Muscle layer of colon (tissue), 2 donors: Measurements from ENCODE around the gene TRAPPC6A.

ENCODE experiments used
- H3K27ac ChIP-seq: one replicate; pipeline ENCODE4 v1.7.0; 2013; ENCODE audit warnings: low read depth, mild to moderate bottlenecking, low read length, moderate library complexity
- H3K27me3 ChIP-seq, 2 donors: one replicate each; pipeline ENCODE4 v1.7.0; 2013; ENCODE audit warnings: low read length in 2 of 2, mild to moderate bottlenecking in 2 of 2; ENCODE audit not compliant: insufficient read depth in 2 of 2, control insufficient read depth in 1 of 2
- H3K36me3 ChIP-seq: one replicate; pipeline ENCODE4 v1.7.0; 2013; ENCODE audit warnings: mild to moderate bottlenecking, low read length; ENCODE audit not compliant: insufficient read depth
- H3K4me1 ChIP-seq: one replicate; pipeline ENCODE4 v1.7.0; 2013; ENCODE audit warnings: mild to moderate bottlenecking, low read length; ENCODE audit not compliant: insufficient read depth
- H3K4me3 ChIP-seq, 2 donors: one replicate each; pipeline ENCODE4 v1.7.0; 2013; ENCODE audit warnings: low read length in 2 of 2, low read depth in 1 of 2, mild to moderate bottlenecking in 1 of 2, moderate library complexity in 1 of 2
- H3K9ac ChIP-seq: one replicate; pipeline ENCODE4 v1.7.0; 2013; ENCODE audit warnings: low read length
- H3K9me3 ChIP-seq: one replicate; pipeline ENCODE4 v1.7.0; 2013; ENCODE audit warnings: mild to moderate bottlenecking, low read length
- donor health status: abdominal sarcoma.
- donor health status: Adenocarcinoma of cecum.

TRAPPC6A gene

GRCh38 chr19:45151821-45152503 lies 26.1 kb downstream of the TRAPPC6A start:
- H3K36me3 ChIP-seq = no peaks in the 10 kb centered on the region
- H3K27ac ChIP-seq = no peak overlapping the region
- H3K27me3 ChIP-seq = peaks cover 25 to 53% of the 10 kb centered on the region in 2 donors
- H3K4me1 ChIP-seq = peaks cover 12% of the 10 kb centered on the region
- H3K9ac ChIP-seq = no peak overlapping the region
- H3K9me3 ChIP-seq = no peaks in the 10 kb centered on the region
- H3K4me3 ChIP-seq = peak overlapping the region in 1 of 2 donors; percentile 43

- Histone ChIP-seq H3K9me3 (no peaks in the 10 kb centered on the region), H3K4me1 (peaks cover 12% of the 10 kb centered on the region), H3K27ac (no peak overlapping the region), H3K27me3 (peaks cover 25 to 51% of the 10 kb centered on the region in 2 donors), H3K36me3 (no peaks in the 10 kb centered on the region), H3K9ac (no peak overlapping the region), H3K4me3 (no peak overlapping the region)
These were observed 26.7 kb downstream of the TRAPPC6A start for GRCh38 chr19:45151320-45151719.

- peaks cover 12% of the 10 kb centered on the region for H3K4me1 ChIP-seq
- no peaks in the 10 kb centered on the region for H3K36me3 ChIP-seq
- H3K9me3 ChIP-seq = no peaks in the 10 kb centered on the region
- peaks cover 25 to 46% of the 10 kb centered on the region in 2 donors for H3K27me3 ChIP-seq
- no peak overlapping the region for H3K27ac ChIP-seq
- no peak overlapping the region for H3K9ac ChIP-seq
- H3K4me3 ChIP-seq = no peak overlapping the region
These were observed 27.2 kb downstream of the TRAPPC6A start for GRCh38 chr19:45150751-45151281.

GRCh38 chr19:45150180-45150579 lies 27.9 kb downstream of the TRAPPC6A start:
- Histone ChIP-seq H3K4me3 (no peak overlapping the region), H3K36me3 (no peaks in the 10 kb centered on the region), H3K27me3 (peaks cover 25 to 41% of the 10 kb centered on the region in 2 donors), H3K9ac (no peak overlapping the region), H3K9me3 (no peaks in the 10 kb centered on the region), H3K27ac (no peak overlapping the region), H3K4me1 (peaks cover 12% of the 10 kb centered on the region)

GRCh38 chr19:45149129-45149528 lies 28.9 kb downstream of the TRAPPC6A start:
- Histone ChIP-seq H3K4me3 (no peak overlapping the region), H3K36me3 (no peaks in the 10 kb centered on the region), H3K4me1 (peaks cover 12% of the 10 kb centered on the region), H3K9me3 (no peaks in the 10 kb centered on the region), H3K9ac (no peak overlapping the region), H3K27me3 (peaks cover 25 to 41% of the 10 kb centered on the region in 2 donors), H3K27ac (no peak overlapping the region)

GRCh38 chr19:45147835-45148676 lies 30.0 kb downstream of the TRAPPC6A start:
- H3K27ac ChIP-seq = no peak overlapping the region
- H3K9me3 ChIP-seq = no peaks in the 10 kb centered on the region
- peaks cover 6% of the 10 kb centered on the region for H3K36me3 ChIP-seq
- H3K4me1 ChIP-seq = peaks cover 3% of the 10 kb centered on the region
- H3K4me3 ChIP-seq = no peak overlapping the region
- H3K27me3 ChIP-seq = peaks cover 23 to 31% of the 10 kb centered on the region in 2 donors
- no peak overlapping the region for H3K9ac ChIP-seq

- H3K9me3 ChIP-seq = no peaks in the 10 kb centered on the region
- H3K27ac ChIP-seq = no peak overlapping the region
- no peak overlapping the region for H3K4me3 ChIP-seq
- H3K4me1 ChIP-seq = no peaks in the 10 kb centered on the region
- peaks cover 14 to 18% of the 10 kb centered on the region in 2 donors for H3K27me3 ChIP-seq
- peaks cover 9% of the 10 kb centered on the region for H3K36me3 ChIP-seq
- H3K9ac ChIP-seq = no peak overlapping the region
These were observed 31.3 kb downstream of the TRAPPC6A start for GRCh38 chr19:45146741-45147205.

- peaks cover 9% of the 10 kb centered on the region for H3K36me3 ChIP-seq
These were observed 31.8 kb downstream of the TRAPPC6A start for GRCh38 chr19:45146251-45146650.

GRCh38 chr19:45145270-45146189 lies 32.5 kb downstream of the TRAPPC6A start:
- H3K4me3 ChIP-seq = no peak overlapping the region
- H3K9ac ChIP-seq = no peak overlapping the region
- peaks cover 9% of the 10 kb centered on the region for H3K36me3 ChIP-seq

More at GRCh38 chr19:45146251-45146650, 31.8 kb downstream of the TRAPPC6A start:
- Histone ChIP-seq H3K27me3 (peaks cover 9 to 13% of the 10 kb centered on the region in 2 donors), H3K27ac (no peak overlapping the region), H3K9ac (no peak overlapping the region), H3K4me3 (no peak overlapping the region), H3K9me3 (no peaks in the 10 kb centered on the region), H3K4me1 (no peaks in the 10 kb centered on the region)

GRCh38 chr19:45144431-45145269 lies 33.4 kb downstream of the TRAPPC6A start:
- Histone ChIP-seq H3K27me3 (peaks cover 0 to 5% of the 10 kb centered on the region in 2 donors), H3K4me1 (no peaks in the 10 kb centered on the region), H3K36me3 (peaks cover 9% of the 10 kb centered on the region), H3K4me3 (no peak overlapping the region), H3K9ac (no peak overlapping the region), H3K9me3 (no peaks in the 10 kb centered on the region), H3K27ac (no peak overlapping the region)

More at GRCh38 chr19:45145270-45146189, 32.5 kb downstream of the TRAPPC6A start:
- Histone ChIP-seq H3K27ac (no peak overlapping the region), H3K9me3 (no peaks in the 10 kb centered on the region), H3K4me1 (no peaks in the 10 kb centered on the region), H3K27me3 (peaks cover 1 to 6% of the 10 kb centered on the region in 2 donors)
